ENCODE results near the gene PRKCSH.
"Not testable (repeated sequence)": the region's sequence is repeated elsewhere in the genome, so short reads cannot be mapped to it uniquely, and the experiment has no call there.

DNA sequence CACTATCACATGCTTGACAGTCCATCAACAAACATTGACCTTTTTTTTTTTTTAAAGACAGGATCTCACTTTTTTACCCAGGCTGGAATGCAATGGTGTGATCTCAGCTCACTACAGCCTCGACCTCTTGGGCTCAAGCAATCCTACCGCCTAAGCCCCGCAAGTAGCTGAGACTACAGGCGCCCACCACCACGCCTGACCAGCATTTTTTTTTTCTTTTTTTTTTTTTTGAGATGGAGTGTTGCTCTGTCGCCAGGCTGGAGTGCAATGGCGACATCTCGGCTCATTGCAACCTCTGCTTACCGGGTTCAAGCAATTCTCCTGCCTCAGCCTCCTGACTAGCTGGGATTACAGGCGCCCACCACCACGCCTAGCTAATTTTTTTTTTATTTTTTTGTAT, 23.5 kb downstream of the PRKCSH start:
- TF ChIP-seq, protein P1, sequence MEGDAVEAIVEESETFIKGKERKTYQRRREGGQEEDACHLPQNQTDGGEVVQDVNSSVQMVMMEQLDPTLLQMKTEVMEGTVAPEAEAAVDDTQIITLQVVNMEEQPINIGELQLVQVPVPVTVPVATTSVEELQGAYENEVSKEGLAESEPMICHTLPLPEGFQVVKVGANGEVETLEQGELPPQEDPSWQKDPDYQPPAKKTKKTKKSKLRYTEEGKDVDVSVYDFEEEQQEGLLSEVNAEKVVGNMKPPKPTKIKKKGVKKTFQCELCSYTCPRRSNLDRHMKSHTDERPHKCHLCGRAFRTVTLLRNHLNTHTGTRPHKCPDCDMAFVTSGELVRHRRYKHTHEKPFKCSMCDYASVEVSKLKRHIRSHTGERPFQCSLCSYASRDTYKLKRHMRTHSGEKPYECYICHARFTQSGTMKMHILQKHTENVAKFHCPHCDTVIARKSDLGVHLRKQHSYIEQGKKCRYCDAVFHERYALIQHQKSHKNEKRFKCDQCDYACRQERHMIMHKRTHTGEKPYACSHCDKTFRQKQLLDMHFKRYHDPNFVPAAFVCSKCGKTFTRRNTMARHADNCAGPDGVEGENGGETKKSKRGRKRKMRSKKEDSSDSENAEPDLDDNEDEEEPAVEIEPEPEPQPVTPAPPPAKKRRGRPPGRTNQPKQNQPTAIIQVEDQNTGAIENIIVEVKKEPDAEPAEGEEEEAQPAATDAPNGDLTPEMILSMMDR (IDR thresholded peaks at IDR 0.05; ENCODE audit: low read depth, low read length), result not testable (repeated sequence)
- not testable (repeated sequence) for TF ChIP-seq EZH2phosphoT487 (IDR thresholded peaks at IDR 0.05; ENCODE audit: low read depth)

All from OCI-LY3 (cell line).